HG02973 (cell line): ENCODE measurements around the gene MAP3K13.
"Not testable (repeated sequence)": the region's sequence is repeated elsewhere in the genome, so short reads cannot be mapped to it uniquely, and the experiment has no call there.

ENCODE experiments used
- ATAC-seq: cut with Tn5 transposase; IDR thresholded peaks from one replicate; pipeline ENCODE4 v1.9.1; 2021; ENCODE audit warnings: moderate library complexity; ENCODE audit not compliant: unreplicated experiment

MAP3K13 gene

GRCh38 chr3:185393055-185393454, 30.1 kb downstream of the MAP3K13 start:
- ATAC-seq = no peak

- ATAC-seq = no peak
Measured at GRCh38 chr3:185397676-185398075, 34.7 kb downstream of the MAP3K13 start.

- no peak for ATAC-seq
Measured at GRCh38 chr3:185399737-185400667, 37.1 kb downstream of the MAP3K13 start.

DNA sequence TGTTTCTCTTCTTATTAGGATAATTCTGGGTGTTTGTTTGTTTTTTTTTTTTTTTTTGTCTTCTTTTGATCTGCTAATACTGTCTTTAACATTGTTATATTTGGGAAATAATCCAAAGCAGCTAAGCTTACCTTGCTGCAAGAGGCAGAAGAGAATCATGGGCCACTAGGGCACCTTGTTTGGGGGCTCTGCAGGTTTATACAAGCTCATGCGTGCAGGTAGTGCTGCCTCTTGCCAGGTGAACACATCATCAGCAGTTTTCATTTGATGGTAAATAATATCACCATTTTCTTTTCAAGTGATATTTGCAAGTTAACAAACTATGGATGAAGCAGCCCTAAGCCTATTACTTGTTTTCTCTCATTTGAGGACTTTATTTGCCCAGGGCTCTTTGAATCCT, 37.9 kb downstream of the MAP3K13 start:
- no peak for ATAC-seq

- ATAC-seq = no peak
Measured at GRCh38 chr3:185401319-185401955, 38.5 kb downstream of the MAP3K13 start.

- no peak for ATAC-seq
Measured at GRCh38 chr3:185402561-185402960, 39.6 kb downstream of the MAP3K13 start.

DNA sequence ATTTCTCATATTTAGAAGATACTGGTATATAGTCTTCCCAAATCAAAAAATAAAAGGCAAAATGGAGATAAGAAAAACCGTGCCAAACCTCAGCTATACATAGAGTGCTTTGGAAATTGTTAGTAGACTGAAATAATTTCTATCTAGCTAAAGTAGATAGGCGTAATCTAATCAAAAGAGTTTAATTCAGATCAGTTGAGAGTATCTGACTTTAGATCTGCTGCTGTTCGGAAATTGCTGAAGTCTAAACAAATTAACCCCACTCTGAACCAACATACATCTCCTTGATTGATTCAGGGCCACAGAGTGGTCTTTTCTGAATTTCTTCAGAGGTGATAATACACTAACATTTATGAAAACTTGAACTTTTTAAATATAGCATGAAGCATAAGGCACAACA, 40.1 kb downstream of the MAP3K13 start:
- ATAC-seq = no peak

DNA sequence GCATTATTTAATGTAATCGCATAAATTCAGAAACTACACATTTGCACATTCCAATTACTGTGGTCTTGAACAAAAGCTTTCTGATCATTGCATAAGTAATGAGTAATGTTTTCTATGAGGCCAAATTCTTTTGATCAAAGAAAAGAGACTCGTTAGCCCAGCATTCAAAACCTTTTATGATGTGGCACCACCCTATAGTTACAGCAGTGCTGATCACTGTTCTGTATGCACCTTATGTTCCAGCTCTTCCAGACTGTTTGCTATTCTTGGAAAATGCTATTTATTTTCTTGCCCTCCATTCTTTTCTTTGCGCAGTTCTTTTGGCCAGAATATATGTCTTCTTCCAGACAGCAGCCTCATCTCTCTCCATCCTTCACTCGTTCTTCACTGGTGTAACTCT, 42.3 kb downstream of the MAP3K13 start:
- ATAC-seq = no peak

- no peak for ATAC-seq
Measured at GRCh38 chr3:185405664-185406063, 42.7 kb downstream of the MAP3K13 start.

DNA sequence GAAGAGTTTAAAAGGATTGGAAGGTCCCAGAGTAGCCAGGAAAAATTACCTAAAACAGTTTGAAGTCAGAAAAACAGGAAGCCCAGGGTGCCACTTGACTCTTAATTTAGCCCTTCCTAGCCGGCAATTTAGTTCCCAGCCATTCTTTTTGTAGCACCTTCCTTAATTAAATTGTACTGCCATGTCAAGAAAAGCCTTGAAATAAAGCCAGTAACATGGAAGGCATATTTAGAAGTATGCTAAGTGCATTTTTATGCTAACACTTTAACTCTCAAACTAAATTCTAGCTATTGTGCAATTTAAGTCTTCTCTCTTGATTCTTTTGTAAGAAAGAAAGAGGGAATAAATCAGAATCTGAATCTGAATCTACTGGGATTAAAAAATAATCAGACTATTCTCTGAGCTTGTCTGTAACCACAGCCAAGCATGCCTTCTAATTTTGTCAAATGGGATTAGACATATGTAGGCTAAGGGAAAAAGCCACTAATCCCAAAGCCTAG, 43.2 kb downstream of the MAP3K13 start:
- no peak for ATAC-seq

GRCh38 chr3:185409957-185410356, 47.0 kb downstream of the MAP3K13 start:
- ATAC-seq = no peak

GRCh38 chr3:185411133-185411532, 48.2 kb downstream of the MAP3K13 start:
- no peak for ATAC-seq

DNA sequence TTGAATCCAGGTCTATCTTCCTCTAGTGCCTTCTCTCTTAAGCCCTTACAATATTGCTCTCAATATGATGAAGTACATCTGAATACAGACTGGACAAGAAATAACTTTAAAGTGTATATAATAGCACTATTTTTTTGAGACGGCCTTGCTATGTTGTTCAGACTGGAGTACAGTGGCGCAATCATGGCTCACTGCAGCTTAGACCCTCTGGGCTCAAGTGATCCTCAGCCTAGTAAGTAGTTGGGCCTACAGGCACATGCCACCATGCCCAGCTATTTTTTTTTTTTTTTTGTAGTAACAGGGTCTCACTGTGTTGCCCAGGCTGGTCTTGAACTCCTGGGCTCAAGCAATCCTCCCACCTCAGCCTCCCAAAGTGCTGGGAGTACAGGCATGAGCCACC, 53.6 kb downstream of the MAP3K13 start:
- no peak for ATAC-seq

DNA sequence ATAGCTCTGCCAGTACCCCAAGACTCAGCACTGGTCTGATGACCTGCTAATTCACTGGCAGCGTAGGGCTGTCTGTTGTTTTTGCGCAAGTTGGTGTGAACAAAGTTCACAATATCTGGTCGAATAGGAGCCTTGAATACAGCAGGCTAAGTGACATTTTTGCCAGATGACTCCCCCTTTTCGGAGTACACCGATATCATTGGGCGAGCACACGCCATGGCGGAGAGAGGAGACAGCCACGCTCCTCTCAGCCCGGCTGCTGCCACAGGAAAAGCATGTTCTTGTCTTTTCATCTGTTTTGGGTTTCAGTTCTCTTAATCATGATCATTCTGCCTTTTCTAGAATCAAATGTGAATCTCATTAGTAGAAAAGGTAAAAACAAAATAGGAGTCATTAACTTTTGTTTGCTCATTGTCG, 55.6 kb downstream of the MAP3K13 start:
- not testable (repeated sequence) for ATAC-seq

- ATAC-seq = no peak
Measured at GRCh38 chr3:185420762-185421161, 57.8 kb downstream of the MAP3K13 start.

GRCh38 chr3:185421577-185422232, 58.8 kb downstream of the MAP3K13 start:
- ATAC-seq = no peak

DNA sequence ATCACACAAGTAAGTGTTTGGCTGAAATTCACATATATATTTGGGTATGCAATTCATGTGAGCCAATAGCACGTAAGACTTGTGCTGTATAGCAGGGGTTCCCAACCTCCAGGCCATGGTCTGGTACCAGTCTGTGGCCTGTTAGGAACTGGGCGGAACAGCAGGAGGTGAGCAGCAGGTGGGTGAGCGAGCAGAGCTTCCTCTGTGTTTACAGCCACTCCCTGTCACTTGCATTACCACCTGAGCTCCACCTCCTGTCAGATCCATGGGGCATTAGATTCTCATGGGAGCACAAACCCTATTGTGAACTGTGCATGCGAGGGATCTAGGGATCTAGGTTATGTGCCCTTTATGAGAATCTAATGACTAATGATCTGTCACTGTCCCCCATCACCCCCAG, 59.7 kb downstream of the MAP3K13 start:
- ATAC-seq = no peak

DNA sequence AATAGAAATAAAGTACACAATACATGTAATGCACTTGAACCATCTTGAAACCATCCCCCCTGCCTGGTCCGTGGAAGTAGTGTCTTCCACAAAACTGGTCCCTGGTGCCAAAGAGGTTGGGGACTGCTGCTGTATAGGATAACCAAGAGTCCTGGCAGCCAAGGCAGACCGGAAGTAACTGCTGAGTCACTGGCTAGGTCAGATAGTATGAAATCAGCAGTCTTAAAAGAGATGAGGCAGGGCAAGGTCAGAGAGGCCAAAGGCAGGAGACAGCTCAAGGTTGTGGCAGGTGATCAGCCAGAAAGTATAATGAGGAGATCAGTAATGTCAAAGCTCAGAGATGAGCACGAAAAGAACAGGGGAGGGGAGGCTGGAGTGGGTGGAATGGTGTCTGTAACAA, 60.2 kb downstream of the MAP3K13 start:
- ATAC-seq = no peak

DNA sequence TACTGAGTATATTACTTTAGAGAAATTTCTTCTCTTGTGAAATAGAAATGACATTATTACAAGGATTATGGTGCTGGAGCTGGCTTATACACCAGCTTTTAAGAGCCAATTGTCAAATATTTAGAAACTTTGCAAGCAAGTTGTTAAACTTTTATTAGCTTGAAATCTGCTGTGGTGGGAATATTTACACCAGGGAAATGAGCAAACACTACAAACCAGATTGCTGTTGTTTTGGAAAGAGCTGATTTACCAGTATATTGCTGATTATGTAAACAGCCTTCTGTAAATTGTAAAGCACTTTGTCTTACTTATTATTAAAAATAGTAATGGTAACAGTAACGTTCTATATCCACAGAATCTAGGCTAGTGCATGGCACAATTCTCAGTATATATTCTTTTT, 61.5 kb downstream of the MAP3K13 start:
- ATAC-seq = no peak

DNA sequence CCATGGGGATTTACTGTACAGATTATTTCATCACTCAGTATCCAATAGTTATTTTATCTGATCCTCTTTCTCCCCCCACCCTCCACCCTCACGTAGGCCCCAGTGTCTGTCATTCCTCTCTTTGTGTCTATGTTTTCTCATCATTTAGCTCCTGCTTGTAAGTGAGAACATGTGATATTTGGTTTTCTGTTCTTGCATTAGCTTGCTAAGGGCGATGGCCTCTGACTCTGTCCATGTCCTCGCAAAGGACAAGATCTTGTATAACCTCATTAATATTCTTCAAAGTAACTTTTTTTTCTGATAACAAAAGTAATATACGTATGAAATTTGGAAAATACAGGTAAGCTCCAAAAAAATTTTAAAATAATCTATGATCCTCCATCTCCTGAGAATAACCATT, 67.4 kb downstream of the MAP3K13 start:
- ATAC-seq = no peak

- no peak for ATAC-seq
Measured at GRCh38 chr3:185439745-185440466, 77.0 kb downstream of the MAP3K13 start.
